ENCODE data around the gene GADL1. TPM values are rescaled to one million over a fixed set of nuclear protein-coding genes. Genes with fewer than 3 reads are reported as not detected.

GADL1 gene
- polyA plus RNA-seq, 4 donors: 0.60 to 4.0 (median 3.0) TPM

DNA sequence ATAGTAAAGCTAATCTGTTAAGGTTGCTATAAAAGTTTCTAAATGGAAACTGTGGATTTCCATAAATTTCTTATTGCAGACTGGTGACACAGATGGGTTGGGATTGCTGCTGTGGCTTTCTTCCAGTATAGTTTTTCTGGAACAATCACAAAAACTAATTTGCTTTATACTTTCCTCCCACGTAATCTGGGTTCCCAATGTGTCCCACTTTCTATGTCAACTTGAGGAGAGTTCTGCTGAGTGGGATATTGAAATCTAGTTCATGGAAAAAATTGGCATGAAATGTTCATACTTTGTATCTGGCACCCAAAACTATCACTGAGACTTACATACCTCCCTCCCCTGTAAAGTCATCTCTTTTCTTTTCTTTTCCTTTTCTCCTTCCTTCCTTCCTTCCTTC is 161.3 kb downstream of the GADL1 start:
- DNase-seq (ENCODE audit: low read depth in 4 of 4, low spot score in 3 of 4): no peak

DNA sequence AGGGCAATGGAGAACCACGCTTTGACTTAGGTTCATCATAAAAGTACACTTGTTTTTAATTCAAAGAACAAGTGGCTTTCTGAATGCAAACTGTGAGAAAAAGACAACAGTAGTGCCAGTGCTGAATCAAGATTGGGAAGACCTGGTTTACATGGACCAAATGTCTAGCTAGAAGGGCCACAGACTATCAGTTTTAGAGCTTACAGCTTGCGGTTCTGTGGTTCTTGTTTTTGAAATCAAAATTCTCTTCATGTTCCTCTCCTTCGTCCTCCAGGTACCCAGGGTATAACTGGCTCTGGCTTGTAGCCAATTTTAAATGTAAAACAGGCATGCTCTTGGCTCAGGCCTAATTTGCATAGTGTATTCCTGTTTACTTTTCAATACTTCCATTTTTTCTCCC is 163.5 kb downstream of the GADL1 start:
- no peak for DNase-seq (ENCODE audit: low read depth in 4 of 4, low spot score in 3 of 4)

- no peak for DNase-seq (ENCODE audit: low read depth in 4 of 4, low spot score in 3 of 4)
Observed at GRCh38 chr3:30729936-30730335, 164.5 kb downstream of the GADL1 start.

- DNase-seq (ENCODE audit: low read depth in 4 of 4, low spot score in 3 of 4): no peak
Observed at GRCh38 chr3:30729512-30729911, 164.9 kb downstream of the GADL1 start.

GRCh38 chr3:30728143-30728542 is 166.3 kb downstream of the GADL1 start:
- DNase-seq (ENCODE audit: low read depth in 4 of 4, low spot score in 3 of 4): no peak

- DNase-seq (ENCODE audit: low read depth in 4 of 4, low spot score in 3 of 4): no peak
Observed at GRCh38 chr3:30724863-30725262, 169.6 kb downstream of the GADL1 start.

DNA sequence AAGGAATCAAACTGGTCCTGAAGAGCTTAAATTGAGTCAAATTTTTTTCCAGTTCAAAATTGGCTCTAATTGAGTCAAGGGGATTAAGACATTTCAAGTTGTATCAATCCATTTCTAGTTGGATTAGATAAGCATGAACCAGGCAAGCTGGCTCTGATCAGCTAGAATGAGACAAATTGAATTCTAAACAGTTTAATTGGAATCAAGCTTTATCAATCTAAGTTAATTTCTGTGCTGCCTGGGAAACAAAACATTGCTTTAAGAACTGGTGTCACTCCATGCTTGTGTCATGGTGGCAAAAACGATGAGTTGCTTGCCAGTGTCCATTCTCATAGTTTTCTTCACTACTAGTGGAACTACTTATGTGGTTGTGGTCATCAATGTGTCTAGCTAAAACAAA is 171.2 kb downstream of the GADL1 start:
- no peak for DNase-seq (ENCODE audit: low read depth in 4 of 4, low spot score in 3 of 4)

GRCh38 chr3:30721314-30721634 is 173.2 kb downstream of the GADL1 start:
- DNase-seq (ENCODE audit: low read depth in 4 of 4, low spot score in 3 of 4): no peak

DNA sequence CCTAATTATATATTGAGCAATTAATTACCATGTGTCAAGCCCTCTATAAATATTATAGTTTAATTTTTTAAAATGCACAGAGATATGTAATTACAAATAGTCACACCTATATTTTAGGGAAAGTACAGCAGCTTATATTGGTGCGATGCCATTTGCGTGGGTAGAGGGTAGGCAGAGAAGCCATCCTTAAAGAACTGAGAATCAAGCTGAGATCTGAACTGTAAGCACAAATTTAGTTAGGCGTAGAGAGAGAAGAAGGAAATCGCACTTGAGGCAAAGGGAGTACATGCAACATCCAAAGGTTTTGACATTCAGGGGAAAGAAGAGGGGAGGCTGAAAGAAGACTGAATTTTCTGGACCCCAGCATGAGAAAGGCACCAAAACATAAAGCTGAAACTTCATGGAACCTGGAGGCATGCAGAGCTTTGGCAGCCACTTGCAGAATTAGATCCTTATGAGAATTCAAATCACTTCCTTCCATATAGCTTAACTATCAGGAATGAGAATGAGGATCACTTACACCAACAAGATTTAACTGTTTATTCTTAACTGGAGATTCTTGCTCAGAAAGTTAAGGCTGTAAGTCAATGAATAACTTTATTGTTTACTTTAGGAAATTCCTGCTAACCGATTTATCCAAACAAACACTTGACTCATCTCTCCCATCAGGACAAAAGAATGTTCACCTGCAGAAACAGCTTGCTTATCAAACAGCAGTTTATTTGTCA is 173.7 kb downstream of the GADL1 start:
- DNase-seq (ENCODE audit: low read depth in 4 of 4, low spot score in 3 of 4): no peak

DNA sequence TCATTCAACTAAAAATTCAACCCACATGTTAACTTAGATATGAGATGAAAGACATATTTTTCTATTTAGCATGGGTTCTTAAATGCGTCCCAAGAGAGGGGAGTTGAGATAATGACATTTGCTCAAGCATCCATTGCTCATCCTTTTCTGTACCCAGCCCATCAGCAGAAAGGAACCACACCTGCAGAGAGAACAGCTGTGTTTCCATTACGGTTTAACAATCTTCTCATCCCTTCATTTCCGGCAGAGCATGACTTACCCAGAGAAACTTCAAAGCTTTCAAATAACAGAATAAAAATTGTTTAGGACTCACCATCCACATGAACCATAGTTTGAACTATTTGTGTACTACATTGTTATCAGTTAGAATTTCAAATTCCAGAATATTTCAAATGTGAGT is 174.9 kb downstream of the GADL1 start:
- DNase-seq (ENCODE audit: low read depth in 4 of 4, low spot score in 3 of 4): no peak

DNA sequence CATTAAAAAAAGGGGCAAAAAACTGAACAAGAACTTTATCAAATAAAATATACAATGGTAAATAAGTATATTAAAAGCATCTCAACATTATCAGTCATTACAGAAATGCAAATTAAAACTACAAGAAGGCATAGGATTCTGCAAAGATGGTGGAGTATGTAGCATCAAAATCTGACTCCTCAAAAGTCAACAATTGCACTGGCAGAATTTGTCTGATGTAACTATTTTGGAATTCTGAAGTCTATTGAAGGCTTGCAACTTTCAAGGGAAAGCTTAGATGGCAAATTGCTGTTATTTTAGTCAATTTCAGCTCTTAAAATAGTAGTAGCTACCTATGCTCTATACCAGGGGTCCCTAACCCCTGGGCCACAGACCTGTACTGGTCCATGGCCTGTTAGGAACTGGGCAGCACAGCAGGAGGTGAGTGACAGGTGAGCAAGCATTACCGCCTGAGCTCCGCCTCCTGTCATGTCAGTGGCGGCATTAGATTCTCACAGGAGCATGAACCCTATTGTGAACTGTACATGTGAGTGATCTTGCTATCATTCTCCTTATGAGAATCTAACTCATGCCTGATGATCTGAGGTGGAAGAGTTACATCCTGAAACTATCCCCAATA is 180.5 kb downstream of the GADL1 start:
- DNase-seq (ENCODE audit: low read depth in 4 of 4, low spot score in 3 of 4): no peak

DNA sequence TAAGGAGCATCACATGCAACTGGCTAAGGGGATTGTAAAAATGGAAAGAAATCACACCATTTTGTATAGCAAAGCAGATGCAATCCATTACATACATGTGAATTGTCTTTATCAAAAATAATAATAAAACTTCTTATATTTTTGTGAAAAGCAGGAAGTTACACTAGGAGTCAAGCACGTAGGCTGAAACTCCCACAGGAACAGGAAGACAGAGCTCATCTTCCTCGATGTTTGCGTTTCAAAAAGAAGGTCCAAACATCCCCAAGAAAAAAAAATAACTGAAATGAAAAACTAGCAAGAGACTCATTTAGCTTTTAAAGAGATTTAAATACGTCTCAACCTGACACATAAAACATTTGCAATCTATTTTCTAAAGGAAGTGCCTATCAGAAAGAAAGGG is 181.5 kb downstream of the GADL1 start:
- DNase-seq (ENCODE audit: low read depth in 4 of 4, low spot score in 3 of 4): no peak

GRCh38 chr3:30711867-30712266 is 182.6 kb downstream of the GADL1 start:
- no peak for DNase-seq (ENCODE audit: low read depth in 4 of 4, low spot score in 3 of 4)

GRCh38 chr3:30711151-30711550 is 183.3 kb downstream of the GADL1 start:
- DNase-seq (ENCODE audit: low read depth in 4 of 4, low spot score in 3 of 4): no peak

DNA sequence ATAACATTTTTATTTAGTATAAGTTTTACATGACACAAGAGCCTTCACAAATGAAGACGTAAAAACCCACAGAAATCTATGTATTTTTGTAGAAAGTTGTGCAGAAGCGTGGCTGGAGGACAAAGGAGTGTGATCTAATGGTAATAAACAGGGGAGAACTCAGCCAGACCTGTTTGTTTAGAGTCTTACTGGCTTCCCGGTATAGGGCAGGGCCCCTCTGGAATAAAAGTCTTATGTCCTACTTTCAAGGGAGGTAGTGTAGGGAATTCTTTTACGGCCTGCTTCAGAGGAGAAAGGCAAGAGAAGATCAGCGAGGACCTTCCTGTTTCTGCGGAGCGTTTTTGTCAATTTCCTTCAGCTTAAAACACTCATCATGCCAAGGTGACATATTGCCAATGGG is 184.4 kb downstream of the GADL1 start:
- no peak for DNase-seq (ENCODE audit: low read depth in 4 of 4, low spot score in 3 of 4)

- no peak for DNase-seq (ENCODE audit: low read depth in 4 of 4, low spot score in 3 of 4)
Observed at GRCh38 chr3:30708472-30708871, 186.0 kb downstream of the GADL1 start.

DNA sequence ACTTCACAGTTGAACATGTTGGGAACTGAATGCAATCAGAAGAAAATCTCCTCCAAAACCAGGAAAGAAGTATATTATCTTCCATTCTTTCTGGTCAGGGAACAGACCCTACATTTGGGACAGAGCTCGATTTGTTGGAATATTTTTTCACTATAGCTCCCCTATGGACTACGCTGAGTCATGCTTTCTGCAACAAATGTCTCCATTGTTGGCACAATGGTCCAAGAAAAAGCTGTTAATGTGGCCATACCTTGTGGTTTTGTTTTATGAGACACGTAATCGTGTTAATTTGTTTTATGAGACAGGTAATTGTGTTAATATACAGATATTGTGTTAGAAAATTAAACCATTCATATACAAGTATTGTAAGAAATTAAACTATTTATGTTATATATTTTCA is 186.6 kb downstream of the GADL1 start:
- no peak for DNase-seq (ENCODE audit: low read depth in 4 of 4, low spot score in 3 of 4)

- DNase-seq (ENCODE audit: low read depth in 4 of 4, low spot score in 3 of 4): no peak
Observed at GRCh38 chr3:30704931-30705890, 189.2 kb downstream of the GADL1 start.

DNA sequence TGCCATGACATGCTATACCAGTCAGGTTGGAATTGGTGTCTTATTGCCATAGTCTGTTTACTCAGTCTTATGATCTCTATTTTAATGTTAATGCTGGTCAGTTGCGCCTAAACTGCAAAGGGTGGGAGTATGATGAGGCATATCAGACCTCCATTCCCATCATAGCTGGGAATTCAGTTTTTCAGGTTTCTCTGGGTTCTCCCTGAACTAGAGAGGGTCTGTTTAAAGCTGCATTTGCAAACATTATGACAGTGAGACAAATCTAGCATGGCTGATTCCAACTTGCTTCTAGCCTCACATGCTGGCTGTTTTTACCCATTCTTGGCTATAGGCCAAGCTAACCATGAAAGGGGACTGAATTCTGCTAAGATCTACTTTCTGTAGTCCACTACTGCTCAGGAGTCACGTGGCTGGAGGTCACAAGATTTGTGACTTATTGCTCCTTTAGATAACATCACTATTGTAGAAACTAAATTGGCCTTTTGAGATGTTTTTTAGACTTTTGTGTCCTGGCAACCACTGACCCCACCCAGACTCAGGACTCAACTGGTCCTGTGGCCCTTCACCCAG is 191.5 kb downstream of the GADL1 start:
- no peak for DNase-seq (ENCODE audit: low read depth in 4 of 4, low spot score in 3 of 4)

GRCh38 chr3:30702038-30702827 is 192.2 kb downstream of the GADL1 start:
- DNase-seq (ENCODE audit: low read depth in 4 of 4, low spot score in 3 of 4): no peak

Measured in left renal pelvis (tissue), 4 donors.